Central memory CD4-positive, alpha-beta T cell (primary cell): ENCODE results near the gene SORBS1.

Source experiments
- DNase-seq: peaks from one replicate; pipeline ENCODE4 v3.0.0; 2022

Gene SORBS1

GRCh38 chr10:95335933-95336699 lies 225.1 kb downstream of the SORBS1 start:
- DNase-seq = no peak

DNA sequence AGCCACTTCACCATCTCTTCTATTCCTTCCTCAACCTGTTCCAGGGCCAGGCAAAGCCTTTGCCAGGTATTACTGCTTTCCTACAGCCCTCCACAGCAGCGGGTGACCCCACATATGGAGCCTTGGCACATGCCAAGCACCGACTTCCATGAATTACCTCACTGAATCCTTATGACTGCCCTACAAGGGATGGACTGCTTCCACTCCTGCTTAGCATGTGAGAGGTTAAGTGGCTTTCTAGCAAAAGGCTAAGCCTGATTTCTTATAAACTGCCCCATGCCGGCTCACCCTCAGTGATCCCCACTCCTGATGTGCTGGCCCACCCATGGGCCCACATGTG lies 226.4 kb downstream of the SORBS1 start:
- no peak for DNase-seq

- DNase-seq = no peak
These were observed 227.0 kb downstream of the SORBS1 start for GRCh38 chr10:95333997-95334804.

GRCh38 chr10:95332666-95333249 lies 228.4 kb downstream of the SORBS1 start:
- DNase-seq = no peak

DNA sequence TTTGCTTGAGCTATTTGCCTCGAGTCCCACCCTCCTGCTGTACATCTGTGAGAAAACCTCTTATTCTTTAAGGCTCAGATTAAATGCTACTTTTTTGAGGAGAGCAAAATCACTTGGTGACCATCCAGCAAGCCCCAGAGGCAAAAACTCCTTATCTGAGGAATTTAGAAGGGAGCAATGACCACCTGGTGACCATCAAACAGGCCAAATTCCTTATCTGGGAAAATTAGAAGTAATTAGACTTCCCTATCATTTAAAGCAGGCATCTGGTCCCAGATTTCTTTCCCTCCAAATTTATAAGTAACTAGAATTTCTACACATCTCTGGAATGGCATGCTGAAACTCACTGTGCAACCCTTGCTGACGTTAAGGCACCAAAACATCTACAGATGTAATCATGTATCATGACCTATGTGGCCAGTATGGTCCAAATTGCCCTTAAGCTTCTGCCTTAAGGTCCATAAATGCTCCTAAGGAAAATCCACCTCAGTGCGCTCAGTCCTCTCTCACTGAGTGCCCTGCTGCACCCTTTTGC lies 229.5 kb downstream of the SORBS1 start:
- no peak for DNase-seq

- no peak for DNase-seq
These were observed 230.2 kb downstream of the SORBS1 start for GRCh38 chr10:95330966-95331453.

GRCh38 chr10:95329296-95329695 lies 231.9 kb downstream of the SORBS1 start:
- no peak for DNase-seq

DNA sequence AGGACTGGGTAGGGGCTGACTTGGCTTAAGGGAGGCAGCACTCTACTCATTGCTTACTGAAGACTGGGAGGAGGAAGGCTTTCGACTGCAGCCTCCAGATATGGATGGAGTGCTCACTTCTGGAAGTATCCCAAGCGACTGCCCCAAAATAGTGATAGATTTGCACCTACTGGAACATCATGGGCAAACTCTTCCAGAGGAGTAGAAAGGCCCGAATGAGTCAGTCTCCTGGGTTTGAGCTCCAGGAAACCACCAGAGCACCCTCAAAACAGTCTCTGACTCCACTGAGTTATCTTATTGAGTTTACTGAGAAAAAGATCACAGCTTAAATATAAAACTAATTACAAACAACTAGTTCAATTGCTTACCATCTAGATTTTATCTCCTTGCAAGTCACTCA lies 233.2 kb downstream of the SORBS1 start:
- no peak for DNase-seq

DNA sequence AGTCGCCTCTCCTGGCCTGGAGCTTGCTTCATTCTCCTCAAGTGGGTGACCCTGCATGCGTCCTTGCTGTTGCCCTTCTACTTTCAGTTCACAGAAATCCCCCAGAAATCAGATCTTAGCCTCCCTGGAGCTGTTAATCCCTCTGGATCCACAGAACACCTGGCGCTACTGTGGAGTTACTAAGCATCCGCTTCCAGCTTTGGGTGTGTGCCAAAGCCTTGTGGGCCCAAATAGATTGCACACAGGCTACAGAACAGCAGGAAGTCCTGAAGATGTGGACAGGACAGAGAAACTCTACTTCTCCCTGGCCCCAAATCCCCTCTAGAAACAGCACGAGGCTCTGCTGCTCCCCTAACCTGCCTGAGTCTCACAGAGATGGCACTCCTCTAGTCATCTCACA lies 233.8 kb downstream of the SORBS1 start:
- DNase-seq = no peak

DNA sequence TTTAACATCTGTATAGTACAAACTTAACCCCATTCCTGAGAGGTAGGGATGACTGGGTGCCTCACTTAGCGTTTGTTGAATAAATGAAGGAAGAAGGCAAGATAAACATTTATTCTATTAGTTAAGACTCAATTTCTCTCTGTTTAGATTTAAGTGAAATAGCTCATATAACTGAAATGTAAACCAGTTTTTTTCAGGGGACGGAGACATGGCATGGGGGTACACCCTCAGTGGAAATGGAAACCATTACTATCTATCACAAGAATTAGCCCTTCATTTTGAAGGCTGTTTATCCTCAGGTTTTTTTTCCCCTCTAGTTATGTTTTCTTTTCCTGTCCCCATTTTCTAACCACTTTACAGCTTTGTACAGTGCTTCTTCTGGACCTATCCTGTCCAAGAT lies 234.8 kb downstream of the SORBS1 start:
- no peak for DNase-seq

DNA sequence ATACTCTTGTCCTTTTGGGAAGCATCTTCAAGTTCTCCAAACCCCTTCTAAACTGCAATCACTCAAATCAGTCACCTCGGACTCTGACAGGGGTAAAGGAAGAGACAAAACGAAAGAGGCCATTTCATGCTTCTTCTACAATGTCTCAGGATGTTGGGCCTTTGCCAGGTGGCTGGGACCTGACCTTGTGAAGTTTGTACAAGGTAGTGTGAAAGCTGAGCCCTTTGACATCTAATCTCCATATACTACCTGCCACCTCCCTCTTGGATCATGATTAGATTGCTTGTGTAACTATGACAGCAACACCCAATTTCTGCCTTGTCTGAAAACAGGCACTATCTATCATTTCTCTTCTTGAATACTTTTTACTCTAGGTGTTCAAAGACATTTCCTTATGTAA lies 235.3 kb downstream of the SORBS1 start:
- no peak for DNase-seq

DNA sequence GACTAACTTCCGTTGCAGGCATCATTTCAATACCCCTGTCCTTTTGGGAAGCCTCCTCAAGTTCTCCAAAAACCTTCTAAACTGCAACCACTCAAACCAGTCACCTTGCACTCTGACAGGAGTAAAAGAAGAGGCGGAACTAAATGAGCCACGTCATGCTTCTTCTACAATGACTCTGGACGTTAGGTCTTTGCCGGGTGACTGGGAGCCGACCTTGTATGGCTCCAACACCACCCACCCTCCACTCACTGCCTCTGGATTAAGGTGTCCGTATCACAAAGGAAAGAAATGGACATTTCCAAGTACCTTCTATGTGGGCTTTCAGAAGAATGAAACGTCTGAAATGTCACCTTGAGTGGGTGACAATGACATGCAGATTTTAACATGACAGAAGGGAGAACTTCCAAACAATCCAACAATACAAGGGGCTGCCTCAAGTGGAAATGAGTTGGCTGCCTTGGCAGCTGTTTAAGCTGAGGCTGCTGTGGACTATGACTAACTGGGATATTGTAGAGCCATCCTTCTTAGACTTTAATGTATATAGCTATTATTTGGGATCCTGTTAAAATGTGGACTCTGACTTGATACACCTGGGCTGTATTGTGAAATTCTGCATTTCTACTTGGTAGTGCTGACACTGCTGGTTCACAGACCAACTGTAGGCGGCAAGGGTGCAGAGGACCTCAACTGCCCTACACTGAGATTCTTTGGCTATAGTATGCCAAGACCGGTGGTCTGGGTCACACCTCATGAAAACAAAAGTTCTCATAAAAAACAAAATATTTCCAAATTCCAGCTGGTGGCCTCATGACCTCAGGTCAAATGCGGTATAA lies 236.5 kb downstream of the SORBS1 start:
- no peak for DNase-seq

- no peak for DNase-seq
These were observed 239.4 kb downstream of the SORBS1 start for GRCh38 chr10:95321554-95322301.

- no peak for DNase-seq
These were observed 241.9 kb downstream of the SORBS1 start for GRCh38 chr10:95319239-95319638.

- no peak for DNase-seq
These were observed 245.7 kb downstream of the SORBS1 start for GRCh38 chr10:95315509-95315908.

DNA sequence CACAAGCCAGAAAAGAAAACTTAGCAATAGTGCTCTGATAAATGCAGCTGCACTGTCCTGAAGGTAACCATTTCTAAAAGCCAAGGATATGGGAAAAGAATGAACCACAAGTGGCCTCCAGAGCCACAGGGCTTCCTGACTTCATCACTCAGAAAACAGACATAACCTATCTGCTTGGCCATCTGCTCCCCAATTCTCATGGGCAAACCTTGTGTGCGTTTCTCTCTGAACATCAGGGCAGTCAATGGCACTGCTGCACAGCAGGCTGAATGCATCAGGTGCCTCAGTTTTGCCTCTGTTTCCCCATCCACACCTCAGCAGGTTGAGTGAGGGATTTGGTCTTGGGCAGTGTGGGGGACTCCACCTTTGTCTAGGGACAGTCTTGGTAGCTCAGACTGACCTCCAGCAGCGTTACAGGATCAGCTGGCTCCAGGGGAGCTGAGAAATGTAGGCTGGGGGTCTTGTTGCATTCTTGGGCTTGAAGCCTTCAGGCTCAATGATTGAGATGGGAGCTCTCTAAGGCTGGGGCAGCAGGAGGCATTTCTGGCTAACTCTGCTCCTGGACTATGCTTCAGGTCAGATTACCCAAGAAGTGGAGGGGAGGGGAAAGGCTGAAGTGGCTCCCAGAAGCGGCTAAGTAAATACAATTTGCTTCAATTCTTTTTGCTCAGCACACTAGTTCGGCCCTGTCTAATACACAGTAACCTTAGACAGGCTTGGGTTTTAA lies 246.8 kb downstream of the SORBS1 start:
- no peak for DNase-seq

- DNase-seq = no peak
These were observed 248.1 kb downstream of the SORBS1 start for GRCh38 chr10:95312986-95313495.

DNA sequence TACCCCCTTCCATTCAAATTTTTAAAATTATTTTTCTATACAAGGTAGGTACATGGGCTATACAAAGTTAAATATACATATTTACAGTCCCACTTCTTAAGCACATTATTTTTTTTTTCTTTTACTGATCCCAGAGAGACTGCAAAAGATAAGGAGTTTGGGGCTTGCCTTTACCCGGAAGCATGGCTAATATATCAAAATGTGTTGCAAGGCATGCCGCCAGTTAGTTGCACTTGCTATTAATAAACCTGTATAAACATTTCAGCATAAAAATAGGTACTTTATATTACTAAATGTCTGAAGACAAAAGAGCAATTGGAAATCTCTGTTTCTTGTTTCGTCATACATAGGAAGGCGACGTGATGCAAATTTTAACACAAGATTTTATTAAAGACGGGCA lies 248.9 kb downstream of the SORBS1 start:
- DNase-seq = no peak

DNA sequence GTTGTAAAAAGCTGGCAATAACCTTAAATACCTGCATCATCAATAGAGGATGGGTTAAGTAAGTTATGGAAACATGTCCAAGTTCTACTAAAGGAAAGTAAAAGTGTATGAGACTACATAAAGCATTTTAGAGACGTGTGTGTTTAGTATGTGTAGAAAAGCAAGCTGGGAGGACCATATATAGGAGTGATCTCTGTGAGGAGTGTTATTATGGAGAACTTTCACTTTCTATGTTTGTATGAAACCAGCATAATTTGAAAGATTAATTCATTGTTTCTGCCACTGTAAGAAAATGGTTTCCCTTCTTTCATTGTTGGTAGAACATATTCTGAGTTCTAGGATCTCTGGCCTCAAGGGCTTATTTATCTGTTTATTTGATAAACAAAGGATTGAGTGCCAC lies 251.2 kb downstream of the SORBS1 start:
- DNase-seq = no peak

GRCh38 chr10:95308389-95309302 lies 252.5 kb downstream of the SORBS1 start:
- no peak for DNase-seq
